ENCODE data around the gene CDX1. TPM values are rescaled to one million over a fixed set of nuclear protein-coding genes. Genes with fewer than 3 reads are reported as not detected.

Gene CDX1
- total and polyA plus RNA-seq, 2 experiments from 2014 or later = 0.62 TPM; not detected in 1

- no peak overlapping the region for H3K27ac ChIP-seq
- no peak for TF ChIP-seq CTCF (IDR thresholded peaks at IDR 0.05; ENCODE audit: low read depth, low read length)
- H3K9me3 ChIP-seq (ENCODE audit: low read depth) = no peaks in the 10 kb centered on the region
- peaks cover 16% of the 10 kb centered on the region for H3K27me3 ChIP-seq
- H3K4me3 ChIP-seq = no peak overlapping the region
- DNase-seq (ENCODE audit: low read depth in 1 of 2, low spot score in 1 of 2) = no peak
- peaks cover 5% of the 10 kb centered on the region for H3K4me1 ChIP-seq (ENCODE audit: low read depth)
- no peaks in the 10 kb centered on the region for H3K36me3 ChIP-seq
Measured at GRCh38 chr5:150202501-150202900, 35.9 kb downstream of the CDX1 start.

GRCh38 chr5:150203832-150204589 is 37.4 kb downstream of the CDX1 start:
- H3K4me1 ChIP-seq (ENCODE audit: low read depth) = peaks cover 5% of the 10 kb centered on the region
- no peak overlapping the region for H3K27ac ChIP-seq
- TF ChIP-seq CTCF (IDR thresholded peaks at IDR 0.05; ENCODE audit: low read depth, low read length) = no peak
- no peaks in the 10 kb centered on the region for H3K9me3 ChIP-seq (ENCODE audit: low read depth)
- H3K27me3 ChIP-seq = peaks cover 14% of the 10 kb centered on the region
- H3K4me3 ChIP-seq = no peak overlapping the region
- H3K36me3 ChIP-seq = no peaks in the 10 kb centered on the region
- no peak for DNase-seq (ENCODE audit: low read depth in 1 of 2, low spot score in 1 of 2)

GRCh38 chr5:150204590-150204960 is 38.0 kb downstream of the CDX1 start:
- no peaks in the 10 kb centered on the region for H3K9me3 ChIP-seq (ENCODE audit: low read depth)
- no peaks in the 10 kb centered on the region for H3K36me3 ChIP-seq
- H3K27ac ChIP-seq = no peak overlapping the region
- peaks cover 5% of the 10 kb centered on the region for H3K4me1 ChIP-seq (ENCODE audit: low read depth)
- H3K27me3 ChIP-seq = peaks cover 8% of the 10 kb centered on the region
- no peak for TF ChIP-seq CTCF (IDR thresholded peaks at IDR 0.05; ENCODE audit: low read depth, low read length)
- no peak overlapping the region for H3K4me3 ChIP-seq
- no peak for DNase-seq (ENCODE audit: low read depth in 1 of 2, low spot score in 1 of 2)

GRCh38 chr5:150206098-150206778 is 39.7 kb downstream of the CDX1 start:
- no peaks in the 10 kb centered on the region for H3K9me3 ChIP-seq (ENCODE audit: low read depth)
- no peak overlapping the region for H3K4me3 ChIP-seq
- no peak overlapping the region for H3K27ac ChIP-seq
- TF ChIP-seq CTCF (IDR thresholded peaks at IDR 0.05; ENCODE audit: low read depth, low read length) = no peak
- H3K27me3 ChIP-seq = peaks cover 4% of the 10 kb centered on the region
- peaks cover 5% of the 10 kb centered on the region for H3K4me1 ChIP-seq (ENCODE audit: low read depth)
- H3K36me3 ChIP-seq = no peaks in the 10 kb centered on the region
- no peak for DNase-seq (ENCODE audit: low read depth in 1 of 2, low spot score in 1 of 2)

GRCh38 chr5:150206779-150207115 is 40.2 kb downstream of the CDX1 start:
- Histone ChIP-seq H3K27ac (no peak overlapping the region), H3K9me3 (ENCODE audit: low read depth) (no peaks in the 10 kb centered on the region), H3K4me3 (no peak overlapping the region), H3K36me3 (no peaks in the 10 kb centered on the region), H3K27me3 (peaks cover 3% of the 10 kb centered on the region), H3K4me1 (ENCODE audit: low read depth) (peaks cover 5% of the 10 kb centered on the region)
- no peak for DNase-seq (ENCODE audit: low read depth in 1 of 2, low spot score in 1 of 2)
- TF ChIP-seq CTCF (IDR thresholded peaks at IDR 0.05; ENCODE audit: low read depth, low read length) = no peak

Data from cardiac muscle cell (in vitro differentiated cells and primary cell).